GM21825 (cell line): ENCODE results near the gene CENPQ.
"Not testable (repeated sequence)": the region's sequence is repeated elsewhere in the genome, so short reads cannot be mapped to it uniquely, and the experiment has no call there.

Experiments used
- ATAC-seq: cut with Tn5 transposase; IDR thresholded peaks from one replicate; pipeline ENCODE4 v1.9.1; 2021; ENCODE audit warnings: mild to moderate bottlenecking, moderate library complexity; ENCODE audit not compliant: unreplicated experiment

CENPQ gene, protein sequence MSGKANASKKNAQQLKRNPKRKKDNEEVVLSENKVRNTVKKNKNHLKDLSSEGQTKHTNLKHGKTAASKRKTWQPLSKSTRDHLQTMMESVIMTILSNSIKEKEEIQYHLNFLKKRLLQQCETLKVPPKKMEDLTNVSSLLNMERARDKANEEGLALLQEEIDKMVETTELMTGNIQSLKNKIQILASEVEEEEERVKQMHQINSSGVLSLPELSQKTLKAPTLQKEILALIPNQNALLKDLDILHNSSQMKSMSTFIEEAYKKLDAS

DNA sequence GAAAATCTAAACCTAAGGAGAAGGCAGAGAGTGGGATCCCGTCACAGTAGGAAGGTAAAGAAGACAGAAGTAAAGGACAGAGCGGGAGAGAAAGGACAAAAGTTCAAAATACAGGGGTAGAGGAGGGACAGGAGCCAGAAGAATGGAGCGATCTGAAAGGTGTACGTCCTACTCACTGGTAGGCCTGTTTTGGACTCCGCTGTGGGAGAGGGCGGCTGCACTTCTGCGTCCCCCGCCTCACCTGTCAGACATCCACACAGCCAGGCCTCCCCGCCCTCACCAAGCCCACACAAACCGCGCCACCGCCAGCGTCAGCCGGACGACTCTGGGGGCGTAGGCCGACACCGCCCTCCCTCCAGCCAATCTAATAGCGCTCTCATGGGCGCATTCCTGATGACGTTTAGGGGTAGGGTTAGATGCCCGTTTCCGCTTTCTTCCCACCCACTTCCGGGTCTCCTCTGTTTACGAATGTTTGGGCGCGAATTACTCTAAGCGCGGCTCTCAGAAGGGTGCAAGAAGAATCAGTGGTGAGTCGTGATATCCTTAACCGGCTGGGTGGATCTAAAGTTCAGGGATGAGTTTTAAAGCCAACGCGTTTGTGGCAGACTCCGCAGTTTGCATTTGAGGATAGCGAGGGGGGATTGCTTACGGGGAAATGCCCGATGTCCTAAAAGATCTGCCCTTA, at the start of gene CENPQ, which contains the start of gene MMUT:
Gene CENPQ (plus strand): TSS at position 444 of the 685 bp plus-strand sequence. CDS start 6,807 bp downstream, outside the sequence.
Gene MMUT (minus strand): TSS at position 327 of the 685 bp plus-strand sequence. CDS start 3,787 bp downstream, outside the sequence.
- peak; percentile 99 for ATAC-seq

DNA sequence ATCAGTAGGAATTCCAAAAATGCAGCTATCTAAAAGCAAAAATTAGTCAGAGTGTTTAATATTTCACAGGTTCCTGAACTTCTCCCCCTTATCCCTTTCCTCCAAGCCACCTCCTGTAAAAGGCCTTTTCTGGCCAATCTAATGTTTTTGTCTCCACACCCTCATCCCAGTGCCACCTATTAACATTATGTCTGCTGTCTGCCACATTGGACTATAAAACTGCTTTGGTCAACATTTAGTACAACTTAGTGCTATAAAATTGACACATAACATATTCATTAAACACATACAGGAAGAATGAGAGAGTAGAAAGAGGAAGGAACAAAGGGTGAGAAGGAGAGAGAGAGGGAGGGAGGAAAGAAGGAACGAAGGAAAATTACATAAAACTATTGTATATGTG, 47.8 kb upstream of the CENPQ start:
- ATAC-seq, result no peak

DNA sequence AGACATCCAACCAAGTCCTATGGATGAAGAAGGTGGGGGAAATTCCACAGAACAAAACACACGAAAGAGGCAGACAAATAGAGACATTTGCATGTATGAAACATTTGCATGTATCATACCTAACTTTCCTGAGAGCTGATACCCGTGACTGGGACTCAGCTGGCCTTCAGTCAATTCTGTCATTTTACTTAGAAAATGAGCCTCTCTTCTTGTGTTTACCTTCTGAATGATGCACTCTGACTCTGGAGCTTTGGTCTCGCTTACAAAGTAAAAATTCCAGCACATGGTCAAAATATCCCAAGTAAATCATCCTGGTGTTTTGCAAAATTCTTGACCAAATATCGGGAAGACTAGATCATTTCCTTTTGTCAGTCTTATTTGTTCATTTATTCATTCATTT, 47.0 kb upstream of the CENPQ start:
- no peak for ATAC-seq

DNA sequence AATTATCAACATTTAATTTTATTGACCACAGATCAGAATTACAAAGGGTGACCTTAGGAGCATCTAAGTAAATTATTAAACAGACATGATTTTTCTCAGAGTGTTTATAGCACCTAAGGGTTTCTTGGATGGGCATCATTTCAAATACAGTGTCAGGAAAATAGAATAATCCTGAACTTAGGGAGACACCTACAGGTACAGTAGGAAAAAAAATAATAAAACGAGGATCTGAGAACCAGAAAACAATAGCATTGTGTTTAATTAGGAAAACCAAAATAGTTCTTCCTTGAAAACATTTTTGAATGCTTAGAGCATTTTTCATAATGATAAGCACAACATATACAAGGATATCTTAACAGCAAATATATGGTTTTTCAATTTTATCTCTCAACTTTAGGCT, 39.4 kb upstream of the CENPQ start:
- ATAC-seq, result no peak

DNA sequence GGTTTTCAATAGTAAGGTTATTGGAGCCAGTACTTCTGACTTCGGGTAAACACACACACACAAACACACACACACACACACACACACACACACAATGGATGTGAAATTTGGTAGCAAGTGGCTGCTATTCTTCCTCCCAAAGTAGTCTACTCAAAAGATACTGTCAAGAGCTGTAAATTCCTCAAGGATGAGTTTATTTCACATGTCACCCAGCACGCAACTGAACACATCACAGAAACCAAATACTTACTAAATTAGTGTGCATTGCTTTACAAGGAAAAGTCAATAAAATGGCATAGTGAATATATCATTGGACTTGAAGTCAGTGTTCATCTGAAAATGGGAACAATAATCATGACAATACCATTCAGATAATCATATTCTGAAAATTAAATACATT, 33.0 kb upstream of the CENPQ start:
- no peak for ATAC-seq

DNA sequence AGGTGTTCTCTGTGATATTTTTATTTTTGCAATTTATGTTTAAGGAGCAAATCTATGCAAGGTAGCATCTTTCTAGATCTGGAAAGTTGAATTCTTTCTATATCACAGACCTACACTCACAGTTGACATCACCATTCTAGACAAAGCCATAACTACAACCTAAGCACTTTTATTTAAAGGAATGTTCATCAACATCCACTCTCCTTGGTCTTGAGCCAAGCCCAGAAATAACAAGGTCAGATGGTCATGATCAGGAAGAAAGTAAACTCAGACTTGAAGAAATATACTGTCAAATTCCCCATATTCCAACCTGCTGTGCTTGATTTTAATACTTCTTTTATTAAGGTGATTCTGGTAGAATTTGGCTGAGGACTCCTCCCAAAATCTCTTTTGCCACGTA, 32.3 kb upstream of the CENPQ start:
- ATAC-seq, result no peak

DNA sequence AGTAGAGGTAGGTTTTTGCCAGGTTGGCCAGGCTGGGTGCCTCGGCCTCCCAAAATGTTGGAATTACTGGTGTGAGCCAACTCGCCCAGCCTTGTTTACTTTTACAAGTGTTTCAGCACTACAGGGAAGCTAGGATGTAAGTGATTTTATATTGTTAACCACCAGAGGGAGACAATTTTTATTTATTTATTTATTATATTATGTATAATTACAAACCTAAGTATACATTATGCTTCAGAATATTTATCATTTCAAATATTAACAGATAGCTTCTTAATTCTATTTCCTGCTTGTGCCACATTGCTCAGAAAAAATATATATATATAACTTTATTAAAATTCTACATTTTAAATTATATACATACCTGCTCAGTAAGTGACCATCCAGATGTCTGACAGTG, 9.9 kb upstream of the CENPQ start:
- no peak for ATAC-seq

DNA sequence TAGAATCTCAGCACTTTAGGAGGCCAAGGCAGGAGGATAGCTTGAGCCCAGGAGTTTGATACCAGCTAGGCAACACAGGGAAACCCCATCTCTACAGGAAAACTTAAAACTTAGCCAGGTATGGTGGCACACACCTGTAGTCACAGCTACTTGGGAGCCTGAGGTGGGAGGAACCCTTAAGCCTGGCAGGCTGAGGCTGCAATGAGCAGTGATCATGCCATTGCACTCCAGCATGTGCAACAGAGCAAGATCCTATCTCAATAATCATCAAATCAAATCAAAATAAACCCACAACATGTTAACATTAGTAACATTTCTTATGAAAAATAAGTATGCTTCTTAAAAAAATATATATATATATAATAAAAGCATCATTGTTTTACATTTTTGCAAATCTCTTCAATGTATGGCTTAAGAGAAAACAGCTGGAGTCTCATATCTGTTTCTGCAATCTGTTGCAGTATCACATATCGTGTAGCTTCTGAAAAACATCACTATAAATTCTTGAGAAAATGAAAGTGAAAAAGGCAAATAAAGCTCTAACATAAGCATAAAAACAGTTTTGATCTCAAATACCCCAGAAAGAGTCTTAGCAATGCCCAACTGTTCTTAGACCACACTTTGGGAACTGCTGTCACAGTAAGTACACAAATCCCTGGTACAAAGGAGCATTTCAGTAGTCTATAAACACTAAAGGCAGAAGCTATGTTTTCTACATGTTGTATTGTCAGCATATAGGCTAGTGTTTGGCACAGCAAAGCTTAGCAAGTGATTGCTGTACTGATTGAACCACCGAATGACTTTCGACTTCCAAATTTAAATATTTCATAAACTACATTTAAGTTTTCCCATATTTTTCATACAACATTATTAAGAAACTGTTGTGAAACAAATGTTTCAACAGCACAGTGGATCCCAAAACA, 8.1 kb upstream of the CENPQ start:
- ATAC-seq, result peak; percentile 79

DNA sequence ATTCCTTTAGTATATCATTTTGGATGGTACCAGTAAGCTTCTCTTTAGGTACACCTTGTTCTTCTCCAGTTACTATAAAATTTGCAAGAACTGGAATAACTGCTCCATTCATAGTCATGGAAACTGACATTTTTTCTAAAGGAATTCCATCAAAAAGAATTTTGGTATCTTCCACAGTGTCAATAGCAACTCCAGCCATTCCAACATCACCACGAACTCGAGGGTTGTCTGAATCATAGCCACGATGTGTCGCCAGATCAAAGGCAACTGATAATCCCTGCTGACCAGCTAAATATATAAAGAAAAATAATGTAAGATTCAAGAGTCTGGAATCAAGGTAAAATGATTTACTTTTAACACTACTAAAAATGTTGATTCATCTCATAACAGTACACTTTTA, 5.4 kb upstream of the CENPQ start:
- ATAC-seq, result no peak

DNA sequence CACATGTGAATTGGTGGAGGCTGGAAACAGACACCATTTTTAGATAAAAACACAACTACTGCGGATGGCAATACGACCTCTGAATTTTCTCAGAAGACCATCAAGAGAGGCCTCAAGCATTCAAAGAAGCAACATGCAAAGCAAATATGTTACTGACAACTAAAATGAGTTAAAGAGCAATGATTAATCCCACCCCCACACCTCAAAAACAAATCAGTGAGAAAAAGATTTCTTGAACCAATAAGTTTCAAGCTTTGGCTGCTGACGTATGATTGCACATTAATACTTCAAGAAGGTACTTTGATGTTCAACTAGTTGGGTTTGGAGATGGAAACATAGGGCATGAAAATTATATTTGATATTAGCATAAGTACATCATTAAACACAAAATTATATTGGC, 1.1 kb upstream of the CENPQ start:
- ATAC-seq, result no peak

DNA sequence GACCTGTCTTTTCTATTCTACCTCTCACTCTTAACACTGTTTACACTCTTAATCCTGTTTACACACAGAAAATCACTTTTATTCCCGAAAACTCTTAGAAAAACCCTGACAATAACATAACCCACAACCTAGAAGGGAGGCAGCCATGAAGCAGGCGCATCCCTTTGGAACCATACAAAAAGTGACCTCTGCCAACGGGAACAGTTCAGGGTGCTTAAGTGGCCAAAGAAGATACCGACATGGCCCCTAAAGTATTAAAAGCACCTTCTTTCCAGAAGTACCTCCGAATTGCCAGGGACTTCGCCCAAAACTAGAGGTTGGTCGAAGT, 607 bp upstream of the CENPQ start:
- peak; percentile 6 for ATAC-seq

DNA sequence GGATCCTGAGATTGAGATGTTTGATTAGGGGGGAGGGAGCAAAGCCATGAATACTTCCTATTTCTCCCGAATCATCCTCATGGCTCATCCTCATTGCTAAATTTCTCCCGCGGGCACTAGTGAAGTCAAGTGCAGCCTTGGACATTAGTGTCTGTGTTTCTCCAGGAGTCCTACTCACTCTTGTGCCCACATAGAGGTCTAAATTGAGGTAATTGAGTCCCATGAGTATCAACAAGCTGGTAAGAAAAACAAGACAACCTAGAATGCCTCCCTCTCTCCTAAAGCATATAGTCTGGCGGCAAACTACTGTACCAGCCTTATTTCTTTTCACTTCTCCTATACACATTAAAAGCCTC, 420 bp downstream of the CENPQ start:
- peak; percentile 3 for ATAC-seq

DNA sequence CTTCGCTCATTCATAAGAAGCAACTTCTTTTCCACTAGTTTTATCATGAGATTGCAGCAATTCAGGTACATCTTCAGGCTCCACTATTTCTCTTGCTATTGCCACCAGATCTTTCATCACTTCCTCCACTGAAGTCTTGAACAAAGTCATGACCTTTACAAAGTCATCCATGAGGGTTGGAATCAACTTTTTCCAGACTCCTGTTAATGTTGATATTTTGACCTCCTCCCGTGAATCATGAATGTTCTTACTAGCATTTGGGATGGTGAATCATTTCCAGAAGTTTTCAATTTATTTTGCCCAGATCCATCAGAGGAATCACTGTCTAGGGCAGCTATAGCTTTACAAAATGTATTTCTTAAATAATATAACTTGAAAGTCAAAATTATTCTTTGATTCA, 1.5 kb downstream of the CENPQ start:
- no peak for ATAC-seq

DNA sequence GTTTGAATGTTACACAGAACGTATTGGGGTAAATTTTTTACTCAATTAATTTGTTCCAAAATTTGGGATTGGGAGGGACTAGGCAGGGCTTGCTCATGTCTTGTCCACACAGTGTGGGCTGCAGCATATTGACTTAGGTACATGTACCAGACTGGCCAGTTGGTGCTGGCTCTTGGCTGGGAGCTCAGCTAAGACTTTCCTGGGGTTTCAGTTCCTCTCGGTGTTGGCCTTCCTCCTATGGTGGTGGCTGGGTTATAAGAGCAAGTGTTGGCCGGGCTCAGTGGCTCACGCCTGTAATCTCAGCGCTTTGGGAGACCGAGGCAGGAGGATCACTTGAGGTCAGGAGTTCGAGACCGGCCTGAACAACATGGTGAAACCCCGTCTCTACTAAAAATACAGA, 4.9 kb downstream of the CENPQ start:
- no peak for ATAC-seq

DNA sequence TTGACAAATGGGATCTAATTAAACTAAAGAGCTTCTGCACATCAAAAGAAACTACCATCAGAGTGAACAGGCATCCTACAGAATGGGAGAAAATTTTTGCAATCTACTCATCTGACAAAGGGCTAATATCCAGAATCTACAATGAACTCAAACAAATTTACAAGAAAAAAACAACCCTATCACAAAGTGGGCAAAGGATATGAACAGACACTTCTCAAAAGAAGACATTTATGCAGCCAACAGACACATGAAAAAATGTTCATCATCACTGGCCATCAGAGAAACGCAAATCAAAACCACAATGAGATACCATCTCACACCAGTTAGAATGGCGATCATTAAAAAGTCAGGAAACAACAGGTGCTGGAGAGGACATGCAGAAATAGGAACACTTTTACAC, 13.4 kb downstream of the CENPQ start:
- not testable (repeated sequence) for ATAC-seq

DNA sequence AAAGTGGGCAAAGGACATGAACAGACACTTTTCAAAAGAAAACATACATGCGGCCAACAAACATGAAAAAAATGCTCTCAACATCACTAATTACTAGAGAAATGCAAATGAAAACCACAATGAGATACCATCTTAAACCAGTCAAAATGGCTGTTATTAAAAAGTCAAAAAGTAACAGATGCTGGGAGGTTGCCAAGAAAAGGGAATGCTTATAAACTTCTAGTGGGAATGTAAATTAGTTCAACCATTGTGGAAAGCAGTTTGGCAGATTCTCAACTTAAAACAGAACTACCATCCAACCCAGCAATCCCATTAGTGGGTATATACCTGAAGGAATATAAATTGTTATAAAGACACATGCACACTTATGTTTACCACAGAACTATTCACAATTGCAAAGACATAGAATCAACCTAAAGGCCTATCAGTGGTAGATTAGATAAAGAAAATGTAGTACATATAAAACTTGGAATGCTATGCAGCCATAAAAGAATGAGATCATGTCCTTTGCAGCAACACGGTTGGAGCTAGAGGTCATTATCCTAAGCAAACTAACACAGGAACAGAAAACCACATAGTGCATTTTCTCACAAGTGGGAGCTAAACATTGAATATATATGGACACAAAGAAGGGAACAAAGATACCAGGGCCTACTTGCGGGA, 16.3 kb downstream of the CENPQ start:
- ATAC-seq, result no peak

DNA sequence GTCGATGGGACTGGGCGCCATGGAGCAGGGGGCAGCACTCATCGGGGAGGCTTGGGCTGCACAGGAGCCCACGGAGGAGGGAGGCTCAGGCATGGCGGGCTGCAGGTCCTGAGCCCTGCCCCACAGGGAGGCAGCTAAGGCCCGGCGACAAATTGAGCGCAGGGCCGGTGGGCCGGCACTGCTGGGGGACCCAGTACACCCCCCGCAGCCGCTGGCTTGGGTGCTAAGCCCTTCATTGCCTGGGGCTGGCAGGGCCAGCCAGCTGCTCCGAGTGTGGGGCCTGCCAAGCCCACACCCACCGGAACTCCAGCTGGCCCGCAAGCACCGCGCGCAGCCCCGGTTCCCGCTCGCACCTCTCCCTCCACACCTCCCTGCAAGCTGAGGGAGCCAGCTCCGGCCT, 18.7 kb downstream of the CENPQ start:
- ATAC-seq, result not testable (repeated sequence)

DNA sequence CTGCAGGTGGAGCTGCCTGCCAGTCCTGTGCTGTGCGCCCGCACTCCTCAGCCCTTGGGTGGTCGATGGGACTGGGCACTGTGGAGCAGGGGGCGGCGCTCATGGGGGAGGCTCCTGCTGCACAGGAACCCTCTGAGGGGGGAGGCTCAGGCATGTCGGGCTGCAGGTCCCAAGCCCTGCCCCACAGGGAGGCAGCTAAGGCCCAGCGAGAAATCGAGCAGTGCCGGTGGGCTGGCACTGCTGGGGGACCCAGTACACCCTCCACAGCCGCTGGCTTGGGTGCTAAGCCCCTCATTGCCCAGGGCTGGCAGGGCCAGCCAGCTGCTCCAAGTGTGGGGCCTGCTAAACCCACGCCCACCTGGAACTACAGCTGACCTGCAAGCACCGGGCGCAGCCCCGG, 20.2 kb downstream of the CENPQ start:
- ATAC-seq, result not testable (repeated sequence)

DNA sequence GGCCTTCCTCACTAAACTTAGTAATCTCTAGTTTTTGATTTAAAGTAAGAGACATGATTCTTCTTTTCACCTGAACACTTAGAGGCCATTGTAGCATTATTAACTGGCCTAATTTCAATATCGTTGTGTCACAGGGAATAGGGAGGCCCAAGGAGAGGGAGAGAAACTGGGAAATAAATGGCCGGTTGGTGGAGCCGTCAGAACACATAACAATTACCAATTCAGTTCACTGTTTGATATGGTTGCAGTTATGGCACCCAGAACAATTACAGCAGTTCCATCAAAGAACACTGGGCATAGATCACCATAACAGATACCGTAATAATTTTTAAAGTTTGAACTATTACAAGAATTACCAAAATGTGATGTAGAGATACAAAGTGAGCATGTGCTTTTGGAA, 27.5 kb downstream of the CENPQ start:
- ATAC-seq, result no peak

DNA sequence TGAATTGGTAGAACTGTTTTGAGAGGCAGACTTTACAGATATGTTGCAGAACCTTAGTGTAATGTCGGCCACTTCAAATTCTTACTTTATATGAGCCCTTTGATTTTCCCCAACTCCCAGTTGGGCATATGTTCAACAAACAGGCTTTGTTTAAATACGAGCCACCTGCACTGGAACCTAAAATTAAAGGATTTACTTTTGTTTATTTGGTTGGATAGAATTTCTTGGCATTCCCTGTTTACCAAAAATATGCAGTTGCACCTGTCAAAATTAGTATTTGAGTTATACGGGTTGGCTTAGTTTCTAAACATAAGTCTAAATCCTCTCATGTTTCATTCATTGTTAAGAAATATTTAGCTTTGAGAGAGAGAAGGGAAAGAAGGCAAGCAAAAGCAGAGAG, 34.1 kb downstream of the CENPQ start:
- no peak for ATAC-seq

DNA sequence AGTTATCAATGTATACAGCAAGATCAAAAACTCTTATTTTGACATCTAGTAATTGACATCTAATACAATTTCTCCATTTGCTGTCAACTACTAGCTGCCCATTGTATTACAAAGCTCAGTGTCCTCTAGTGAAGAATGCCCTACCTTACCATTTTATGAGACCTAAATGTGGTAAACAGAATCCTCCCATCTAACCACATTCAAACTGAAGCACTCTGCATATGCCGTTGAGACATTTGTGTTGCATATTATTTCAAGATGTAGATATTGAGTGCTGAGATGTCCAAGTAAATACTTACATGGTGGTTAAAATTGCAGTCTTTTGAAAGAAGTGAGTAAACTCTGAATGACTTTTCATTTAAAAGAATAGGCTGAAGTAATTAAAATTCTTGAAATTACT, 36.0 kb downstream of the CENPQ start:
- ATAC-seq, result no peak
